Measurements from ENCODE around the gene LRRC1. TPM values are rescaled to one million over a fixed set of nuclear protein-coding genes. Genes with fewer than 3 reads are reported as not detected.

LRRC1 gene
- total and polyA plus RNA-seq, 2 of the 13 experiments (the other 11 are each of a cell fraction or from before 2014, with no cell fraction given): 15.6 to 27.7 TPM

- CTCF ChIA-PET (ENCODE audit: low intra/inter-chr PET ratio, low total read pairs): no interaction called here
- H3K79me2 ChIP-seq (ENCODE audit: insufficient read depth, low read length): peaks cover 48% of the 10 kb centered on the region
- BruUV-seq (replicated peaks): no TSS peak
These were observed 43.3 kb downstream of the LRRC1 start for GRCh38 chr6:53837865-53838769.

More at GRCh38 chr6:53837865-53838769, 43.3 kb downstream of the LRRC1 start:
- H3K4me3 ChIP-seq (replicated peaks in 1 of 3; ENCODE audit: insufficient read depth in 1 of 3, low read depth in 2 of 3, low read length in 3 of 3): no peak overlapping the region
- TF ChIP-seq RELA (CRISPR knock-in tag; IDR thresholded peaks at IDR 0.05) (no peak), ARID5B (CRISPR knock-in tag; IDR thresholded peaks at IDR 0.05) (0 out of 2 replicates have a peak, but pooled peaks have one; percentile 28), SOX13 (IDR thresholded peaks at IDR 0.05) (no peak), SOX13 (CRISPR knock-in tag; conservative IDR thresholded peaks at IDR 0.05 in 1 of 2, IDR thresholded peaks at IDR 0.05 in 1 of 2) (peak in 1 of 2 experiments; percentile 59; a peak in 1 of 4 replicates), SOX5 (CRISPR knock-in tag; IDR thresholded peaks at IDR 0.05; ENCODE audit: borderline replicate concordance) (peak; percentile 58), HMG20A (CRISPR knock-in tag; IDR thresholded peaks at IDR 0.05; ENCODE audit: borderline replicate concordance) (peak; percentile 16; the same call in 1 of the 2 replicates), BCL6 (CRISPR knock-in tag; IDR thresholded peaks at IDR 0.05) (peak; percentile 97), FOXA3 (CRISPR knock-in tag; IDR thresholded peaks at IDR 0.05) (peak; percentile 38; the same call in 1 of the 2 replicates), ZNF451 (CRISPR knock-in tag; IDR thresholded peaks at IDR 0.05) (no peak), SOX6 (IDR thresholded peaks at IDR 0.05) (no peak), SOX6 (CRISPR knock-in tag; IDR thresholded peaks at IDR 0.05) (peak; percentile 14; the same call in 1 of the 2 replicates), KLF11 (CRISPR knock-in tag; IDR thresholded peaks at IDR 0.05) (no peak)
- TF ChIP-seq, protein P1, sequence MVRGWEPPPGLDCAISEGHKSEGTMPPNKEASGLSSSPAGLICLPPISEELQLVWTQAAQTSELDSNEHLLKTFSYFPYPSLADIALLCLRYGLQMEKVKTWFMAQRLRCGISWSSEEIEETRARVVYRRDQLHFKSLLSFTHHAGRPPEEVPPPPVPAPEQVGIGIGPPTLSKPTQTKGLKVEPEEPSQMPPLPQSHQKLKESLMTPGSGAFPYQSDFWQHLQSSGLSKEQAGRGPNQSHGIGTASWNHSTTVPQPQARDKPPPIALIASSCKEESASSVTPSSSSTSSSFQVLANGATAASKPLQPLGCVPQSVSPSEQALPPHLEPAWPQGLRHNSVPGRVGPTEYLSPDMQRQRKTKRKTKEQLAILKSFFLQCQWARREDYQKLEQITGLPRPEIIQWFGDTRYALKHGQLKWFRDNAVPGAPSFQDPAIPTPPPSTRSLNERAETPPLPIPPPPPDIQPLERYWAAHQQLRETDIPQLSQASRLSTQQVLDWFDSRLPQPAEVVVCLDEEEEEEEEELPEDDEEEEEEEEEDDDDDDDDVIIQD (CRISPR knock-in tag; IDR thresholded peaks at IDR 0.05; ENCODE audit: low read depth): 0 out of 2 replicates have a peak, but pooled peaks have one; percentile 16
- H3K27ac ChIP-seq (ENCODE audit: extremely low read length, insufficient read depth, low read length): no peak overlapping the region
- no peak for DNase-seq (ENCODE audit: low spot score)
- no peaks in the 10 kb centered on the region for H3K27me3 ChIP-seq (ENCODE audit: control insufficient read depth in 1 of 2, insufficient read depth in 2 of 2, low read length in 2 of 2)
- H4K20me1 ChIP-seq (ENCODE audit: insufficient read depth, low read length): no peaks in the 10 kb centered on the region; the same call in 1 of the 2 replicates
- no peak for FAIRE-seq
- intact Hi-C loops (cut with micrococcal nuclease; ENCODE audit: unreplicated experiment) (no loop called here), in situ Hi-C loops (cut with HindIII; ENCODE audit: extremely low pct_ligation_motif_present, low pct_unique_long_range_greater_than_20kb) (no loop called here)
- peaks cover 14% of the 10 kb centered on the region for H3K4me1 ChIP-seq (ENCODE audit: insufficient read depth, low read length)
- H2AFZ ChIP-seq (ENCODE audit: low read length): no peak overlapping the region
- H3K36me3 ChIP-seq (replicated peaks in 1 of 2; ENCODE audit: control insufficient read depth in 1 of 2, insufficient read depth in 2 of 2, low read length in 2 of 2): peaks cover 1 to 2% of the 10 kb centered on the region in 2 experiments; a peak in 1 of 5 replicates
- WGBS (ENCODE audit: low lambda C conversion rate): 86% methylated on average over 3 of the region's 3 CpGs
- H3K4me2 ChIP-seq (ENCODE audit: low read depth, low read length): no peak overlapping the region
- POLR2A ChIA-PET: interaction anchor here (1.4 to 1.7 kb wide), 2 partner anchors 43 to 45 kb away, joined by 4 to 6 read pairs; partner anchors contain the start of gene LRRC1
- no peak overlapping the region for H3K9ac ChIP-seq (ENCODE audit: insufficient read depth, low read depth, low read length)
- H3K9me3 ChIP-seq (ENCODE audit: low read length): peaks cover 9% of the 10 kb centered on the region
- no peak for ATAC-seq

All from HepG2 (cell line).